ENCODE measurements around the gene ARHGAP27.

ARHGAP27 gene

DNA sequence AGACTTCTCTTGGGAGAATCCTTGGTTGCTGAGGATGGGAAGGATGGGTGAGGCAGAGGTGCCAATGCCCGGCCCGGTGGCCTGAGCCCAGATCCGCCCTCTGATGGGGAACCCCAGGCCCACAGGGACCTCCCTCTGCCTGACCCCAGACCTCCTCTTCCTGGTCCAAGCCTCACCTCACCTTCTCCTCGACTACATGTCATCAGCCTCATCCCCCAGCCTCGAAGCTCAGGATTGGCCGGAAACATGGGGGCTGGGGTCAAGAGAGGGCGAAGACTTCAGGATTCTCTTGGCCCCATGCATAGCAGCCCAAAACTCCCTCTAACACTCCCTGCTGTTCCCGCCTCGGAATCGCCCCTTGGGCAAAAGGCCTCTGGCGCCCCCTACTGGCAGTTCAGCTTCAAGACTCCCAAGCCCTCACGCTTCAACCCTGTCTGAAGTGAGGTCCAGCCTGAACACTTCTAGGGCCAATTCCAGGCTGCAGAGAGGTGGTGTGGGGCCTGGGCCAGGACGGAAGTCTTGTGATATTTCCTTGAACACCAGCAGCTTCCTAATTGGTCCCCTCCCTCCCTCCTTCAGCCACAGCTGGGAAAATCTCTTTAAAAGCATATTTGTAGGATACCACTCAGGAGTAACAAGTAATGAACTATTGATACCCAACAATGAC lies 47.2 kb downstream of the ARHGAP27 start:
- peak; percentile 82 for DNase-seq (ENCODE audit: low spot score)

- DNase-seq (ENCODE audit: low spot score), result no peak
These were observed 47.8 kb downstream of the ARHGAP27 start for GRCh38 chr17:45384789-45385262.

DNA sequence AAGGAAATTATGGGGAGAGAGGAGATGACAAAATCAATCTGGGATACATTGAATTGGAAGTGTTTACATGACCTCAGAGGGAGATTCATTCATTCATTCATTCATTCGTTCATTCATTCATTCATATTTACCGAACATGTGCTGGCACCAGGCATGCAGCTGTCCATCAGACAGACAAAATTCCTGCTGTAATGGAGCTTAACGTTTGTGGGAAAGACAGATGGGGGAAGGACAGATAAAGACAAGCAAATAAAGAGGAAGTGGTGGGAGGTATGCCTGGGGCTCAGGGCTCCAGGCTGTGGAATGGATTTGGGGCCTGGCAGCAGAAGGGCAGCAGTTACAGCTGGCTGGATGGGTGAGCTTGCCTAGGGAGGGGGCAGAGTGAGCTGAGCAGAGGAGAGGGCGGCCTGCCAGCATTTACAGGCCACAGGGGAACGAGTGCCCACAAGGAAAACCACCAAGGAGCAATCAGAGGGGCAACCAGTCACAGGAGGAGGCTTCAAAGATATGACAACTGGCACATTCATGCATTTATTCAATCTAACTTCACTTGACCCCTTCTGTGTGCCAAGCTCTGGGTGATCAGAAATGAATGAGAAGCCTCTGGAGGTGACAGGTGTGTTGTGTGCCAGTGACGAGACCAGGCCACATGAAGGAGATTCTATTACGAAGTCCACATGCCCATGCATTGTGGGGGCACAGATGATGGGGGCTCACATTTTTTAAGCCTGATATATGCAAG lies 48.5 kb downstream of the ARHGAP27 start:
- DNase-seq (ENCODE audit: low spot score), result no peak

GRCh38 chr17:45383003-45383402 lies 49.7 kb downstream of the ARHGAP27 start:
- no peak for DNase-seq (ENCODE audit: low spot score)

DNA sequence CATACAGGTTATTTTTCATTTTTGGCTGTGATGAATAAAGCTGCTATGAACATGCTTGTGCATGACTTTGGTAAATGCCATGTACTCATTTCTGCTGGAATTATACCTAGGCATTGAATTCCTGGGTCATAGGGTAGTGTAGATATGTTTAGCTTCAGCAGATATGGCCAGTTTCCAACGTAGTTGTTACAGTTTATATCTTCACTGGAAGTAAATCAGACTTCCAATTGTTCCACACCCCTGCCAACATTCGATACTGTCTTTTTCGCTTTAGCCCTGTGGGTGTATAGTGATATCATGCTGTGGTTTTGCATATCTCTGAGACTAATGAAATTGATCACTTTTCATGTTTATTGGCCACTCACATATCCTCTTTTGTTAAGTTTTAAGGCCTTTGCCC lies 50.4 kb downstream of the ARHGAP27 start:
- DNase-seq (ENCODE audit: low spot score), result no peak

DNA sequence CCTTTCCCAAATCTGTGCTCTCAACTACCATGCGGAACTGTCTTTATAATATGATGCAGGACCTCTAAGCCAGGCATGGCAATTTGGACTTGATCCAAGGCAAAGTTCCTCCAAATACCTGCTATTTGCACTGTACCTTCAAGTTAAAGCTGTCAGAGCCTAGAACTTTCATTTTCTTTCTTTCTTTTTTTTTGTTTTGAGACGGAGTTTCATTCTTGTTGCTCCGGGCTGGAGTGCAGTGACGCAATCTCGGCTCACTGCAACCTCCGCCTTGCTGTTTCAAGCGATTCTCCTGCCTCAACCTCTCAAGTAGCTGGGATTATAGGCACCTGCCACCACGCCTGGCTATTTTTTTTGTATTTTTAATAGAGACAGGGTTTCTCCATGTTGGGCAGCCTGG lies 51.7 kb downstream of the ARHGAP27 start:
- DNase-seq (ENCODE audit: low spot score), result no peak

- no peak for DNase-seq (ENCODE audit: low spot score)
These were observed 52.5 kb downstream of the ARHGAP27 start for GRCh38 chr17:45380046-45380765.

DNA sequence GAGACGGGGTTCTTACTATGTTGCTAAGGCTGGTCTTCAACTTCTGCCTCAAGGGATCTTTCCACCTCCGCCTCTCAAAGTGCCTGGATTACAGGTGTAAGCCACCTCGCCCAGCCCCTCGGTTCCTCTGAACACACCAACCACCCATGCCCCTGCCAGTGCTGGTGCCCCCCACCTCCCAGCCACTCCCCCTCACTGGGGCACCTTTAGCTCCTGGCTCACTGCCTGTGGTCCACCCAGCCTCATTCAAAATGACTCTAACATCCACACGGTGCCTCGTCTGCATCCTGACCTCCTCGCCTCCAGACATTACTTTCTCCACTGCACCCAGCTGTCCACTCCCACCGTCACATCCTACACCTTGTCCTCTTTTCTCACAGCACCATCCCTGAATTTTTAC lies 55.3 kb downstream of the ARHGAP27 start:
- no peak for DNase-seq (ENCODE audit: low spot score)

GRCh38 chr17:45376171-45377005 lies 56.3 kb downstream of the ARHGAP27 start:
- DNase-seq (ENCODE audit: low spot score), result no peak

DNA sequence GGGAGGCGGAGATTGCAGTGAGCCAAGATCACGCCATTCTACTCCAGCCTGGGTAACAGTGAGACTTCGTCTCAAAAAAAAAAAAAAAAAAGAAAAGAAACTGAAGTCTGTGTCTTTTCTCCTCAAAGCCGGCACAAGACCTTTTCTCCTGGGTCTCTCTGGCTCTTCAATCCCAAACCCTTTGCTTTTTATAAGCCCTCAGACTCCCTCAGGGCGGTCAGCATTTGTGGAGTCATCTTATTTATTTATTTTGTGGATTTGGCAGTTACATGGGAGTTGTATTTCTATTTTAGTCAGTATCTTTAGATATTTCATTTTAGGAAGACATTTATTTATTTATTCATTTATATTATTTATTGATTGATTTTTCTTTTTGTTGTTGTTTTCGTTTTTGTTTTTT lies 58.2 kb downstream of the ARHGAP27 start:
- no peak for DNase-seq (ENCODE audit: low spot score)

DNA sequence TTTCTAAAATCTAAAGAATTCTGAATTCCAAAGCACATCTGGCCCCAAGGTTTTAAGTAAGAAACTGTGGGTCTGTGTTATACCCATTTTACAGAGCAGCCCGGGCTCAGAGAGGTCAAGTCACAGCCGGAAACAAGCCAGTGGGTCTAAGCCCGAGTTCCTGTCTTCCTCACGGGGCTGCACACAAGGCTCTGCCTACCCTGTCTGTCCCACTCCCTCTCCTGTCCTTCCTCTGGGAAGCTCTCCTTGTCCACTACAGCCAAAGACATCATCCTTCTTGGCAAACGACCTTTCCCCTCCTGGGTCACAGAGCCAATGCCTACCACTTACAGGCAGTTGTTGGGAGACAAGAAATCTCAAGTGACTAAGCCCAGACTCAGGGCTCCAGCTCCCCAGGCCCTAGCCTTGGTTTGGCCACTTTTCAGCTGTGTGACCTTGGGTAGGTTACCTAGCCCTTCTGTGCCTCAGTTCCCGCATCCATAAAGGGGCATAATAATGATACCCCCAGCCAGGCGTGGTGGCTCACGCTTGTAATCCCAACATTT lies 60.3 kb downstream of the ARHGAP27 start:
- no peak for DNase-seq (ENCODE audit: low spot score)

- DNase-seq (ENCODE audit: low spot score), result no peak
These were observed 61.0 kb downstream of the ARHGAP27 start for GRCh38 chr17:45371414-45372324.

DNA sequence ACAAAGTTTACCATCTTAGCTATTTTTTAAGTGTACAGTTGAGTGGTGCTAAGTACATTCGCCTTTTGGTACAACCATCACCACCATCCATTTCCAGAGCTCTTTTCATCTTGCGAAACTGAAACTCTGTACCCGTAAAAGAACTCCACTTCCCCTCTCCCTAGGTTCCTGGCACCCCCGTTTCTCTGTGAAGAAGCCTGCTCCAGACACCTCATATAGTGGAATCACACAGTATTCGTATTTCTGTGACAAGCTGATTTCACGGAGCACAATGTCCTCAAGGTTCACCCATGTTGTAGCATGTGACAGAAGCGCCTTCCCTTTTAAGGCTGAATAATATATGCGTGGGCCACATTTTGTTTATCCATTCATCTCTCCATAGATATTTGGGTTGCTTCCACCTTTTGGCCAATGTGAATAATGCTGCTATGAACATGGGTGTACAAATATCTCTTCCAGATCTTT lies 61.7 kb downstream of the ARHGAP27 start:
- DNase-seq (ENCODE audit: low spot score), result no peak

DNA sequence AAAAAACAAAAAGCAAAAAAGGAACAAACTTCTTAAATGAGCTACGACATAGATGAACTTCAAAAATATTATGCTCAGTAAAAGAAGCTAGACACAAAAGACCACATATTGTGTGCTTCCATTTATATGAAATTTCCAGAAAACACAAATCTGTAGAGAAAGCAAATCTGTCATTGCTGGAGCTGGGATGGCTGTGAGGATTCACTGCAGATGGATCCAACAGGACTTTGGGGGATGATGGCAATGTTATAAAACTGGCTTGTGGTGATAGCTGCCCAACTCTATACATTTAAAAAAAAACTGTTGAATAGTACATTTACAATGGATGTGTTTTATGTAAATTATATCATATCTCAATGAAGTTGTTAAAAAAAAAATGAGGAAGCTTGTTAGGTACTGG lies 63.2 kb downstream of the ARHGAP27 start:
- DNase-seq (ENCODE audit: low spot score), result no peak

DNA sequence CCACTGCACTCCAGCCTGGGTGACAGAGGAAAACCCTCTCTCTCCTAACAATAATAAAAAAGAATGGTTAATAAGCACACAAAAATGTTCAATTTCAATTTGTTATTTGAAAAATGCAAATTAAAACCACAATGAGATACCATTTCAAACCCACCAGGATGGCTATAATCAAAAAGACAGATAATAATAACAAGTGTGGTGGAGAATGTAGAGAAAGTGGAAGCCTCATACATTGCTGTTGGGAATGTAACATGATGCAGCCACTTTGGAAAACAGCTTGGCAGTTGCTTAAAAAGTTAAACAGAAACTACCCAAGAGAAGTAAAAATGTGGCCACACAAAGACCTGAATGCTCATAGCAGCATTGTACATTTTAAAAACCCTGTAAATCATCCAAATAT lies 64.0 kb downstream of the ARHGAP27 start:
- DNase-seq (ENCODE audit: low spot score), result no peak

DNA sequence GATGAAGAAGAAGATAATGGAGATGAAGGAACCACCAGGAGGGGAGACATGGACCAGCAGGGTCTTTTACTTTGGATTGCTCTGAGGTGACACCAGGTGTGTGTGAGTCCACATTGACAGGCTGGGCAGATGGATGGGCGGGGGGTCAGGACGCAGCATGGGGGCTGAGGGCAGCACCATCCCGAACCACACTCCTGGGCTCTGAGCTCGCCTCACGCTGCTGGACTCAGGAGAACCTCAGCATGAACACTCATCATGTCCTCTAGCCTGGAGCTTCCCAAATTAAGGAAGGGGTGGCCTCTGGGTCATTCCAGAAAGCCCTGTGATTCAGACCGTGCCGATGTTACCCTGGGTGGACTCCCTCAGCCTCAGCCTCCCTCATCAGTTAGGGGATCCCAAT lies 65.5 kb downstream of the ARHGAP27 start:
- no peak for DNase-seq (ENCODE audit: low spot score)

GRCh38 chr17:45366691-45367090 lies 66.0 kb downstream of the ARHGAP27 start:
- no peak for DNase-seq (ENCODE audit: low spot score)

DNA sequence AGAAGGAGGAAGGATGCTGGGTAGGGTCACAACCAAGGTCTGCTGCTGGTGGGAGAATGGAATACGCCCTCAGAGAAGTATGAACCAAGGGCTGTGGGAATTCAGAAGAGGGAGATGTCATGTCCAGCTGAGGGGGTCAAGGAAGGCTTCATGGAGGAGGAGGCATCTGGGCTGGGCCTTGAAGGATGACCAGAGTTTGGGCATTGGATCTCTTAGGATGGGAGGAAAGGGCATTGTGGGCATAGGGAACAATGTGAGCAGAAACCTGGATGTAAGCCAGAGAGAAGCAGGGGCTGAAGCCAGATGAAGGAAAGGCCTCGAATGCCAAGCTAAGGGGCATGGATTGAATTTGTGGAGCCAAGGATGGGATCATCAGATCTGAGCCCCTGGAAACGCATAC lies 66.6 kb downstream of the ARHGAP27 start:
- DNase-seq (ENCODE audit: low spot score), result no peak

DNA sequence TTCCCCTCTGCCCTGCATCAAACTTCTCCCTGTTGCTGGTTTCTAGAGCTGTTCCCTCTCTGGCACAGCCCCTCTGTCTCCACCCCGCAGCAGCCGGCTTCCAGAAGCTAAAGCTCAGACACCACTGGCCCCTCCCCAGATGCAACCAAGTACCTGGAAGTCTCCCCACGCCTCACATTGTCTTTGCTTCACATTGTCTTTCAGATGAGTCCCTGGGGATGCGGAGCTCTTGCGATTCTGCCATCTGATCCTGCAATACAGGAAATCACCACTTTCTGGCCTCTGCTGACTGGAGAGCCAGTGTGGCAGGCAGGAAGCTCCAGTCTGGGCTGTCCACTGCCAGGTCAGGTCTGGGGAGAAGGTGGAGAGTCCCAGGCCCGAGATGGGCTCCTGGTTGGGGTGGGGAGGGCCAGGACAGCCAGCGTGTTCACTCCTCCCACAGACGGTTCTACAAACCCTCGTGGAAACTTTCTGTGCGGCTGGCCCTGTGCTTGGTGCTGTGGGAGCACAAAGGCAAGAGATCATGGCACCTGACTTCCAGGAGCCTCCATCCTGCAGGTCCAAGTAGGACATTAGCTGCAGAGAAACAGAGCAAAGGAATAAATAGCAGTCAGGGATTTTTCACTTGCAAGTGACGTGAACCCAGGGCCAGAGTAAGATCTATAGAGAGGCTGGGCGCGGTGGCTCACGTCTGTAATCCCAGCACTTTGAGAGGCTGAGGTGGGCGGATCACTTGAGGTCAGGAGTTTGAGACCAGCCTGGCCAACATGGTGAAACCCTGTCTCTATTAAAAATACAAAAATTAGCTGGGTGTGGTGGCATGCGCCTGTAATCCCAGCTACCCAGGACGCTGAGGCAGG lies 67.9 kb downstream of the ARHGAP27 start:
- DNase-seq (ENCODE audit: low spot score), result no peak

Measured in SK-N-DZ (cell line).